Measurements from ENCODE around the gene UBE3B.
"Not testable (repeated sequence)": the region's sequence is repeated elsewhere in the genome, so short reads cannot be mapped to it uniquely, and the experiment has no call there.

The UBE3B gene

DNA sequence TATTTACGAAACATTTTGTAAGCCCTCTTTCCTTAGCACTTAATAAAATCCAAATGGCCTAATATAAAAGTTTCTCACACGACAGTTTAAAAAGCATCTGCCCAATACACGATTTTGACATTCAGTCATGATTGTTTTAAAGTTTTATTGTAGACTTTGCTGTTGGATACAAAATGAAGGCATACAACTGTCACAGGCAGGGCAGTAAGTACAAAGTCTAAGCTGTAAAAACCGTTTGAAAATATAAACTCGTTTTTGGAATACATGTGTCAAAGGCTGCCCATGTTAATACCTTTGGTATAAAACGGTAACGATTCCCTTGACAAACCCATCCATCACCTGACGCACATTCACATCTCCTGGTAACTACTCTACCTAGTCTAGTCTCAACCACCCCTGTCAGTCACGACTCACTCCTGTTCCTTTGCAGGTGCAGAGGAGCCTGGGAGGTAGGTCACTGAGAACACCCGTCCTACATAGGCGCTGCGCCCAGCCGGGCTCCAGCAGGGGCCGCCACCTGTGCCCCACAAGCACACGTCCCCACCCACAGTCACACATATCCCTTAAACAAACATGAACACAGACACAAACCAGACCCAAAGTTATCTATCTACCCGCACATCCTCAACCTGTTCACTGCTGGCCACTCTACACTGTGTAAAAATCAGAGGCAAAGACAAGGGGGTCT is 27.4 kb upstream of the UBE3B start:
- DNase-seq, result no peak

DNA sequence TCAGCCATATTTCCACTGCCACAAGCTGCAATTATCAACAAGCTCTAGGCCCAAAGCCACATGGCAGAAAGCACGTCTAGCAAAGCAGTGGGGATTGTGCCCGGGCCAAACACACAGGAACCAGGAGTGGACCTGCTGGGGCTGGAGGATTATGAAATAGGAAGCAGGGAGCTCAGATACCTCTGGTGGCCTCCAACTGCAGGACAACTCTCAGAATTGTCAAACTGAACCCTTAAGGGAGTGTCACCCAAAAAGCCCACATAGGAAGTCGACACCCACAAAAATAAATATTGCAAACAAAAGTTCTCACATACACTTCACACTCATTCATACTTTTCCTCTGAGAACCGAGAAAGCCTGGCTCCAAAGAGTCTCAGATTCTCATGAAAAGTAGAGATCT is 26.5 kb upstream of the UBE3B start:
- no peak for DNase-seq

GRCh38 chr12:109451400-109451799 is 26.0 kb upstream of the UBE3B start:
- no peak for DNase-seq

- no peak for DNase-seq
These were observed 24.9 kb upstream of the UBE3B start for GRCh38 chr12:109452489-109452888.

GRCh38 chr12:109455706-109456105 is 21.7 kb upstream of the UBE3B start:
- DNase-seq, result no peak

DNA sequence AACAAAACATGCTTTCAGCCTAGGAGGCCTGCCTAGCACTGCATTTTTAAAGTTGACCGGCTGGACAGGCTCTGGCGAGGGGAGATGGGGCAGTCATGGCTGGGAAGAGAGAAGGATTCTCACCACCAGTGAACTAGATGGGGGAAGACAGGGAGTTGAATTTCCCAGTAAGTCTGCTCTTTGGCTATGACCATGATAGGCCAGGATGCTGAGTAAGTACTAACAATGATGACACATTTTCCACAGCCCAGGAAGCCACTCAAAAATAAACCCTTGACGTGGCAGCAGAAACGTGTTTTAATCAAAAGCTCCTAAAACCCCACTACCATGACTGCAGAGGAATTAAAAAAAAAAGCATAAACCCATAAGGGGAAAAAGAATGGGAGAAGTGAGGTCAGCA is 19.3 kb upstream of the UBE3B start:
- no peak for DNase-seq

GRCh38 chr12:109458771-109459208 is 18.6 kb upstream of the UBE3B start:
- no peak for DNase-seq

GRCh38 chr12:109459247-109459646 is 18.2 kb upstream of the UBE3B start:
- no peak for DNase-seq

DNA sequence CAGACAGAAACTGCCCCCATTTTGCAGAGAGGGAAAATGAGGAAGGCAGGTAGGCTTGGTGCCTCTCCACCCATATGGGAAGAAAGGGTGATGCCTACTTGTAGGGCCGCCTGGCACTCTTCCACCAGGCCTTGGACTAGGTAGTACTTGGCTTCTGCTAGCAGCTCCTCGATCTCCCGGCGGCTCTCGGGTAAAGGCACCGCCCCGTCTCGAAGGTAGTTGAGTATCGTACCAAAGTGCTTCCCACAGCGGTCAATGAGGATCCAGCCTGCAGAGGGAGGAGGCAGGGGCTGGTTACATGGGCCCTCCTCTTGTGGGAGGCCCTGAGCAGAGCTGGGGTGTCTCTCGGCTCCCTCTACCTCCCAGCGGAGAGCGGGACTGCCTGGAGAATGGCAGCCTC is 16.9 kb upstream of the UBE3B start:
- DNase-seq, result no peak

- no peak for DNase-seq
These were observed 16.2 kb upstream of the UBE3B start for GRCh38 chr12:109461049-109461845.

GRCh38 chr12:109461846-109462756 is 15.3 kb upstream of the UBE3B start:
- DNase-seq, result no peak

- DNase-seq, result no peak
These were observed 14.4 kb upstream of the UBE3B start for GRCh38 chr12:109462868-109463692.

- DNase-seq, result no peak
These were observed 13.7 kb upstream of the UBE3B start for GRCh38 chr12:109463756-109464155.

DNA sequence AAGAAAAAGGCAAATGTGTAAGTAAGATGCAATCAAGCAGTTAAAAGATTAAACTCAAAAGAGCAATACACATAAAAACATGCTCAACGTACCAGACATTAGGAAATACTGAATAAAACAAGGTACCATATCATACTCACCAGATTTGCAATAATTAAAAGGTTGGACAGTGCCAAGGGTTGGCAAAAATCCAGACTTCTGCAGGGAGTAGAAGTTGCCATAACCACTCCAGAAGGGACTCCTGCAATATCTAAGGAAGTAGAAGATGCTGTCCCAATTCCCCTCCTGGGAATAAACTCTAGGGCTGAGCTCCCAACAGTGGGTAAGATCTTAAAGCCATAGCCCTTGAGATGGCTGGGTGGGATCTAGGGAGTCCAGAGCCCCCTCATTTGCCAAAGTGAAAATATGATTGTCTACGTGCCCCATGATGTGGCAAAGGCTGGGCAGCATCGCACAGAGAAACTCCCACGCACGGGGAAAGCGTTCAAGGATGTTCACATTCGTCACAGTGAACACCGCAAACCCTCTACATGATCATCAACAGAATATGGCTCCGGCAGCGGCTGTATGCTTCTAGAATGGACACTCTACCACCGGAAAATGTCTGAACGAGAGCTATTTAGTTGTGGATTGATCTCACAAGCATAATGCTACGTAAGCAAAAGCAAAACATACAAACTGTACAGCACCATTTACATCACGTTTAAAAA is 12.6 kb upstream of the UBE3B start:
- DNase-seq, result no peak

DNA sequence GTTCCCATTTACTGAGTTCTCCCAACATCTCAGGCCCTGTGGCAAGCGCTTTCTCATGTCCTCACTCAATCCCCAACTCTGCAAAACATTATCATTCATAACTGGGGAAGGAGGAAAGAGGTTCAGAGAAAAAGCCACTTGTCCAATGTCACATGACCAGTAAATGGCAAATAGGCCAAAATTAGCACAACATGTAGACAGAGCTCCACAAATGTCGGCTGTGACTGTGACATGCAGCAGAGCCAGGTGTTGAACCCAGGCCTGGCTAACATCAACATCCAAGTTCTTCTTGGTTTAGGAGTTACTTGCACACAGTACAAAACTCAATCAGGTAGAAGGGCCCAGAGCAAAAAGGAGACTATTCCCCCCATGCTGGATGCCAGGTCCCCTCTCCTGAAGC is 11.1 kb upstream of the UBE3B start:
- DNase-seq, result no peak

GRCh38 chr12:109466821-109467220 is 10.6 kb upstream of the UBE3B start:
- DNase-seq, result no peak

GRCh38 chr12:109467978-109468676 is 9.3 kb upstream of the UBE3B start:
- no peak for DNase-seq

GRCh38 chr12:109469517-109469916 is 7.9 kb upstream of the UBE3B start:
- no peak for DNase-seq

GRCh38 chr12:109473006-109473405 is 4.4 kb upstream of the UBE3B start:
- DNase-seq, result no peak

GRCh38 chr12:109473526-109474270 is 3.7 kb upstream of the UBE3B start:
- DNase-seq, result not testable (repeated sequence)
